Uterus (tissue), 4 donors: ENCODE measurements around the gene IMMP1L. TPM values are rescaled to one million over a fixed set of nuclear protein-coding genes. Genes with fewer than 3 reads are reported as not detected.

Experiments used
- DNase-seq, 2 donors: peaks; one replicate each; pipeline ENCODE4 v3.0.0-alpha.2; 2019 to 2020
- H3K27ac ChIP-seq, 2 donors: fragments of 200-600 bp; sonication (generic); 1 replicate in 1 of 2; 2 replicates in 1 of 2; pipeline ENCODE4 v1.5.1; 2016 to 2018
- H3K27me3 ChIP-seq, 2 donors: fragments of 200-600 bp; sonication (generic); one replicate each; pipeline ENCODE4 v1.5.1; 2018 to 2019; ENCODE audit warnings: control low read depth in 1 of 2
- H3K36me3 ChIP-seq, 2 donors: fragments of 200-600 bp; sonication (generic); one replicate each; pipeline ENCODE4 v1.5.1; 2019; ENCODE audit warnings: control low read depth in 1 of 2
- H3K4me1 ChIP-seq, 2 donors: fragments of 200-600 bp; sonication (generic); one replicate each; pipeline ENCODE4 v1.5.1; 2018 to 2019; ENCODE audit warnings: control low read depth in 1 of 2
- H3K4me3 ChIP-seq, 2 donors: fragments of 200-600 bp; sonication (generic); 1 replicate in 1 of 2; 2 replicates in 1 of 2; pipeline ENCODE4 v1.5.1; 2018 to 2019; ENCODE audit warnings: mild to moderate bottlenecking in 1 of 2
- H3K9me3 ChIP-seq, 2 donors: fragments of 200-600 bp; sonication (generic); one replicate each; pipeline ENCODE4 v1.5.1; 2019; ENCODE audit warnings: control low read depth in 1 of 2
- CTCF ChIP-seq, 4 experiments: fragments of 200-600 bp in 2 of 4; fragments of 450-650 bp in 2 of 4; sonication (generic) in 2 of 4; IDR thresholded peaks; one replicate each; pipeline ENCODE4 v1.5.1; 2016 to 2019; ENCODE audit warnings: antibody characterized with exemption in 4 of 4, mild to moderate bottlenecking in 2 of 4, moderate library complexity in 1 of 4
- POLR2A ChIP-seq, 2 donors: fragments of 450-650 bp; IDR thresholded peaks; one replicate each; pipeline ENCODE4 v1.6.1; 2016; ENCODE audit warnings: antibody characterized with exemption in 2 of 2, mild to moderate bottlenecking in 1 of 2, moderate library complexity in 1 of 2
- intact Hi-C: fragments of 100-400 bp; cut with DNase I; formaldehyde crosslinking; loops from one replicate; pipeline ENCODE4 v1.15.1; 2023; ENCODE audit warnings: low total_unique reads
- total RNA-seq, 4 donors: library from RNA; depleted of rRNA in 3 of 4; stranded (reverse); fragments of >200 nt in 3 of 4; gene quantifications; one replicate each; pipeline versions ENCODE4 v1.1.0 to v1.2.4, GENCODE V29; 2014 to 2023
- donor health status: DM: yes; HTN: yes; CAD: no.

IMMP1L gene, protein sequence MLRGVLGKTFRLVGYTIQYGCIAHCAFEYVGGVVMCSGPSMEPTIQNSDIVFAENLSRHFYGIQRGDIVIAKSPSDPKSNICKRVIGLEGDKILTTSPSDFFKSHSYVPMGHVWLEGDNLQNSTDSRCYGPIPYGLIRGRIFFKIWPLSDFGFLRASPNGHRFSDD
- 10 to 100 TPM in 3 of 4 donors, 1 to 10 TPM in 1; 2.6 to 32.2 (median 19.8) TPM for total RNA-seq

- peak; percentile 95 to 96 for DNase-seq
- Histone ChIP-seq H3K27me3 (no peaks in the 10 kb centered on the region), H3K36me3 (no peaks in the 10 kb centered on the region), H3K4me1 (peaks cover 0 to 9% of the 10 kb centered on the region in 2 donors), H3K4me3 (peak within 1 kb of the TSS; percentile 80 to 91), H3K27ac (peak within 1 kb of the TSS; percentile 82 to 89), H3K9me3 (no peaks in the 10 kb centered on the region)
- peak; percentile 56 to 66 for TF ChIP-seq POLR2A (IDR thresholded peaks at IDR 0.05)
- TF ChIP-seq CTCF (IDR thresholded peaks at IDR 0.05), result peak in 1 of 4 experiments; percentile 4
- intact Hi-C loops, result no loop called here
These were observed at the start of gene IMMP1L, which contains the start of gene ELP4 for GRCh38 chr11:31509429-31510345. Gene IMMP1L (minus strand): TSS chr11:31509622. CDS start chr11:31463276, 46,346 bp downstream. Gene ELP4 (plus strand): TSS chr11:31509767. CDS start chr11:31509785, 18 bp downstream.

DNA sequence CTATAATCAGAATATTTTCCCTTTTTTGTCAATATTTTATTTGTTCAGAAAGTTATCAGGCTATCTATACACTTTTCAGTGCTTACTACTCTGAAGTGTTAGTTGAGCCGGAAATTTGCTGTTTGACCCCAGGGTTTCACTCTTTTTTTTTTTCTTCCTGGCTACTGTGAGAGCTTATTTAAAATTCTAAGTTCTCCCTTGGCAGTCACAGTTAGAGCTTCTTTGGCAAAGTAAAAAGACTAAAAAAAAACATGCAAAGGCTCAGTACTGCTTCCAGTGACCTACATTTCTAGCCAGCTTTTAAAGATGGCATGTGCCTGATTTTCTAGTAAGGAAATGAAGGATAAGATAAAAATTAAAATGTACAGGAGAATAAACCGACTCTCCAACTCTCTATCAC is 48.6 kb upstream of the IMMP1L start:
- H3K36me3 ChIP-seq, result no peaks in the 10 kb centered on the region
- H3K9me3 ChIP-seq, result no peaks in the 10 kb centered on the region
- intact Hi-C loops, result no loop called here
- TF ChIP-seq CTCF (IDR thresholded peaks at IDR 0.05), result no peak
- no peak for TF ChIP-seq POLR2A (IDR thresholded peaks at IDR 0.05)
- no peaks in the 10 kb centered on the region for H3K27me3 ChIP-seq
- DNase-seq, result no peak
- H3K4me3 ChIP-seq, result no peak overlapping the region
- H3K27ac ChIP-seq, result no peak overlapping the region
- H3K4me1 ChIP-seq, result no peaks in the 10 kb centered on the region

DNA sequence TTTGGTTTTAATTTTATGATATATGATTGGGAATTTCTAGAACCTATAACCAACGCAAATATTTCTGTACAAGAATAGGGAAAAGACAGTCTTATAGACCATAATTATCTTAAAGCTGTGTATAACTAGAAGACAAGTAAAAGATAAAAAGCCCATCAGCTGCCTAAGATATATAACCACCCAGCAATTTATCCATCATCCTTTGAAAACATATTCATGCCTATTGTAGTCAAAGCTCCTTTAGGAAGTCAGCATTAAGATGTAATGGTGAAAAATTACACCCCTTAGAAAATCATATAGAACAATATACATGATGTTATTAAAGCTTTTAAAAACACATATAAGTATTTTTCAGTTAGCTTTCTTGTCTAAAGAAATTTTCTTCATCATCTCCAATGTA is 46.5 kb upstream of the IMMP1L start:
- H3K27ac ChIP-seq, result no peak overlapping the region
- intact Hi-C loops, result no loop called here
- no peak for DNase-seq
- no peak for TF ChIP-seq POLR2A (IDR thresholded peaks at IDR 0.05)
- TF ChIP-seq CTCF (IDR thresholded peaks at IDR 0.05), result no peak
- H3K4me3 ChIP-seq, result no peak overlapping the region
- H3K36me3 ChIP-seq, result no peaks in the 10 kb centered on the region
- no peaks in the 10 kb centered on the region for H3K9me3 ChIP-seq
- no peaks in the 10 kb centered on the region for H3K4me1 ChIP-seq
- H3K27me3 ChIP-seq, result no peaks in the 10 kb centered on the region

DNA sequence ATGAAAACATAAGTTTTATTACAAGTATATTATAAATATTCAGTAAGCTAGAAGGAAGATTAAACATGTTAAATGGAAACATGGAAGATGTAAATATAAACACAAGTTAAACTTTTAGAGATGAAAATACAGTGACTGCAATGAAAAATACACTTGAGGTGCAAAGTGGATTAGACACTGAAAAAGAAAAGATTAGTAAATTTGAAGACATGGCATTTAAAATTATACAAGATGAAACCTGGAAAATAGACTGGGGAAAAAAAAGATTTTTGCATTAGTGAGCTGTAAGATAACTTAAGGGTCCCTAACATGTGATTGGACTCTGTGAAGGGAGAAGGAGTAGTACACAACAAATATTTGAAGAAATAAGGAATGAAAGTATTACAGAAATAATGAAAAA is 33.4 kb upstream of the IMMP1L start:
- no peak for TF ChIP-seq CTCF (IDR thresholded peaks at IDR 0.05)
- no peak for TF ChIP-seq POLR2A (IDR thresholded peaks at IDR 0.05)
- no peaks in the 10 kb centered on the region for H3K36me3 ChIP-seq
- H3K27ac ChIP-seq, result no peak overlapping the region
- DNase-seq, result no peak
- H3K4me3 ChIP-seq, result no peak overlapping the region
- intact Hi-C loops, result no loop called here
- H3K27me3 ChIP-seq, result no peaks in the 10 kb centered on the region
- no peaks in the 10 kb centered on the region for H3K4me1 ChIP-seq
- no peaks in the 10 kb centered on the region for H3K9me3 ChIP-seq

DNA sequence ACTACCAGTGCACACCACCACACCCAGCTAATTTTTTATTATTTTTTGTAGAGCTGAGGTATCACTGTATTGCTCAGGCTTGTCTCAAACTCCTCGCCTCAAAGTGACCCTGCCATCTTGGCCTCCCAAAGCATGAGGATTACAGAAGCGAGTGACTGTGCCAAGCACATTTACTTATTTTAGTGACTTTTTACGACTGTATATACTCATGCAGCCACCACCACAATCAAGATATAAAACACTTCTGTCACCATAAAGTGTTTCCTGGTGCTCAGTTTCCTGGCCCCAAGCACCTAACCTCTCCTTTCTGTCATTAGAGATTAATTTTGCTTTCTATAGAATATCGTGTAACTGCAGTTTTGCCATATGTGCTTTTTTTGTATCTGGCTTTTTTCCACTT is 26.1 kb upstream of the IMMP1L start:
- H3K4me1 ChIP-seq, result no peaks in the 10 kb centered on the region
- no peaks in the 10 kb centered on the region for H3K36me3 ChIP-seq
- intact Hi-C loops, result no loop called here
- no peak overlapping the region for H3K4me3 ChIP-seq
- H3K27me3 ChIP-seq, result no peaks in the 10 kb centered on the region
- no peak overlapping the region for H3K27ac ChIP-seq
- TF ChIP-seq CTCF (IDR thresholded peaks at IDR 0.05) (no peak), POLR2A (IDR thresholded peaks at IDR 0.05) (no peak)
- no peak for DNase-seq
- H3K9me3 ChIP-seq, result no peaks in the 10 kb centered on the region
